Measurements from ENCODE around the gene UBXN1. TPM values are rescaled to one million over a fixed set of nuclear protein-coding genes. Genes with fewer than 3 reads are reported as not detected.
"Not testable (repeated sequence)": the region's sequence is repeated elsewhere in the genome, so short reads cannot be mapped to it uniquely, and the experiment has no call there.

Gene UBXN1
- total RNA-seq, 1 experiment from 2014 or later, result 153 TPM

DNA sequence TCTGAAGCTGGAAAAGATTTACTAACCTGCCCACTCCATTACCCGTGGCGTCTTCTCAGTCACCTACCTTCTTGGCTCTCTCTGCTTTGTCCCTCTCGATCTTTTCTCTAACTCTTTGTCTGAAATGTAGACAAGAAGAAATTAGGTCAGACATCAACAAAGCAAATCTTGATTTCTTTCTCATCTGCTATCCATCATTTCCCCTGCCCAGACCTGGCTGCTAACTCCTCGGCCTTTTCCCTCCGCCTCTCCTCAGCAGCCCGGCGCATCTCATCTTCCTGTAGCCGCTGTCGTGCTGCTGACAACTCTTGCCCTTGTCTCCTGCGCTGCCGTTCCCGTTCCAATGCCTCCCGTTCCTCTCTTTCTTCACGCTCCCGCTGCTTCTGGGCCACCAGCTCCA lies 1.2 kb downstream of the UBXN1 start:
- H3K27me3 Mint-ChIP-seq (ENCODE audit: insufficient read depth, unreplicated experiment), result no peaks in the 10 kb centered on the region
- DNase-seq (ENCODE audit: unreplicated experiment), result no peak
- peaks cover 50% of the 10 kb centered on the region for H3K36me3 Mint-ChIP-seq (ENCODE audit: insufficient read depth, unreplicated experiment)
- H3K9me3 Mint-ChIP-seq (ENCODE audit: unreplicated experiment), result no peaks in the 10 kb centered on the region
- no TSS peak for BruUV-seq (replicated peaks)
- POLR2A ChIA-PET, result interaction anchor here (0.6 to 7.1 kb wide), 14 partner anchors 9 to 180 kb away, joined by 3 to 132 read pairs (median 4); partner anchors contain the start of genes B3GAT3, C11orf98, CSKMT and HNRNPUL2
- peak overlapping the region; percentile 72 for H3K4me3 Mint-ChIP-seq (ENCODE audit: unreplicated experiment)
- H3K27ac Mint-ChIP-seq (ENCODE audit: low read depth, unreplicated experiment), result peak overlapping the region; percentile 94
- peaks cover 22% of the 10 kb centered on the region for H3K4me1 Mint-ChIP-seq (ENCODE audit: insufficient read depth, unreplicated experiment)
- CTCF ChIA-PET, result interaction anchor here (0.9 to 2.2 kb wide), 2 partner anchors 16 to 117 kb away, joined by 3 to 8 read pairs; no protein-coding TSS in a partner anchor
- intact Hi-C loops (cut with micrococcal nuclease), result no loop called here
- TF ChIP-seq, protein P1, sequence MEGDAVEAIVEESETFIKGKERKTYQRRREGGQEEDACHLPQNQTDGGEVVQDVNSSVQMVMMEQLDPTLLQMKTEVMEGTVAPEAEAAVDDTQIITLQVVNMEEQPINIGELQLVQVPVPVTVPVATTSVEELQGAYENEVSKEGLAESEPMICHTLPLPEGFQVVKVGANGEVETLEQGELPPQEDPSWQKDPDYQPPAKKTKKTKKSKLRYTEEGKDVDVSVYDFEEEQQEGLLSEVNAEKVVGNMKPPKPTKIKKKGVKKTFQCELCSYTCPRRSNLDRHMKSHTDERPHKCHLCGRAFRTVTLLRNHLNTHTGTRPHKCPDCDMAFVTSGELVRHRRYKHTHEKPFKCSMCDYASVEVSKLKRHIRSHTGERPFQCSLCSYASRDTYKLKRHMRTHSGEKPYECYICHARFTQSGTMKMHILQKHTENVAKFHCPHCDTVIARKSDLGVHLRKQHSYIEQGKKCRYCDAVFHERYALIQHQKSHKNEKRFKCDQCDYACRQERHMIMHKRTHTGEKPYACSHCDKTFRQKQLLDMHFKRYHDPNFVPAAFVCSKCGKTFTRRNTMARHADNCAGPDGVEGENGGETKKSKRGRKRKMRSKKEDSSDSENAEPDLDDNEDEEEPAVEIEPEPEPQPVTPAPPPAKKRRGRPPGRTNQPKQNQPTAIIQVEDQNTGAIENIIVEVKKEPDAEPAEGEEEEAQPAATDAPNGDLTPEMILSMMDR (IDR thresholded peaks at IDR 0.05; ENCODE audit: unreplicated experiment), result no peak

DNA sequence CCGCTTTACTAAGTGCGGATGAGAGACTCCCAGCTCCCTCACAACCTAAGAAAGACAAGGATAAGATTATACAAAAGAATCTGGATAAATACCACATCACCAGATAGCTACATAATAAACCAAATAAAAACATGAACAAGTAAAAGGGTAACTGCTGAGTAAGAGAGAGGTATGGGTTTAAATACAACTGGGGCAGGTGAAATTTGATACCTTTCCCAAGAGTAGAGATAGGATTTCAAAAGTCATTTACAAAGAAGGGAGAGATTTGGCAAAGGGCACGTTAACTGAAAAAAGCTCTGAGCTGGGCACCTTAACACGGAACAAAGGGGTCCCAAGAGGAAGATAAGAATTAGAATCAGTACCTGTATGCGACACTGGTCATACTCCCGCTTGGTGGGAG lies 1.7 kb downstream of the UBXN1 start:
- POLR2A ChIA-PET, result interaction anchor here (0.7 to 7.1 kb wide), 11 partner anchors 9 to 181 kb away, joined by 3 to 132 read pairs (median 5); partner anchors contain the start of genes B3GAT3, C11orf98, CSKMT and HNRNPUL2
- H3K9me3 Mint-ChIP-seq (ENCODE audit: unreplicated experiment), result no peaks in the 10 kb centered on the region
- peaks cover 52% of the 10 kb centered on the region for H3K36me3 Mint-ChIP-seq (ENCODE audit: insufficient read depth, unreplicated experiment)
- TF ChIP-seq, protein P1 (IDR thresholded peaks at IDR 0.05; ENCODE audit: unreplicated experiment), result no peak
- H3K27me3 Mint-ChIP-seq (ENCODE audit: insufficient read depth, unreplicated experiment), result no peaks in the 10 kb centered on the region
- BruUV-seq (replicated peaks), result no TSS peak
- H3K4me3 Mint-ChIP-seq (ENCODE audit: unreplicated experiment), result peak overlapping the region; percentile 72
- peaks cover 22% of the 10 kb centered on the region for H3K4me1 Mint-ChIP-seq (ENCODE audit: insufficient read depth, unreplicated experiment)
- intact Hi-C loops (cut with micrococcal nuclease), result no loop called here
- peak overlapping the region; percentile 94 for H3K27ac Mint-ChIP-seq (ENCODE audit: low read depth, unreplicated experiment)
- CTCF ChIA-PET, result interaction anchor here (0.9 to 2.2 kb wide), 4 partner anchors 9 to 116 kb away, joined by 3 to 8 read pairs (median 4); no protein-coding TSS in a partner anchor
- DNase-seq (ENCODE audit: unreplicated experiment), result no peak

DNA sequence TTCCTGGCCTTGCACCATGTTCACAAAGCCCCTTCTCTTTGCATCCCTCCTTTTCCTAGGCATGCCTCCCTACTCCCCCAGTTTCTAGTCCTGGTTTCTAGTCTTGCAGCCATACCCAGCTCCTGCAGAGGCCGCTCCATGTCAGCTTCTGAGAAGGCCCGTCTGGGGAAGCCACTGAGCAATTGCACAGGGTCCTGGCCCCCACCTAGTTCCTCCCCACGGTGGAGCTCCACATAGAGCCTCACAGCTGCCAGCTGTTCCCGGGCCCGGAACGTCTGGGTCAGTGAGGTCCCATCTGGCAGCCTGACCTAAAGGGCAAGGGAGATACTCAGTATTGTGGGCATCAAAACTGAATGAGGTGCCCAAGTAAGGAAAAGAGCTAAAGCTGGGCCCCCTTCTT lies 2.2 kb downstream of the UBXN1 start:
- H3K27ac Mint-ChIP-seq (ENCODE audit: low read depth, unreplicated experiment), result peak overlapping the region; percentile 94
- no TSS peak for BruUV-seq (replicated peaks)
- no peaks in the 10 kb centered on the region for H3K9me3 Mint-ChIP-seq (ENCODE audit: unreplicated experiment)
- CTCF ChIA-PET, result interaction anchor here (0.5 to 2.2 kb wide), 6 partner anchors 9 to 1490 kb away, joined by 3 to 8 read pairs (median 4); no protein-coding TSS in a partner anchor
- intact Hi-C loops (cut with micrococcal nuclease), result no loop called here
- peaks cover 22% of the 10 kb centered on the region for H3K4me1 Mint-ChIP-seq (ENCODE audit: insufficient read depth, unreplicated experiment)
- peak overlapping the region; percentile 72 for H3K4me3 Mint-ChIP-seq (ENCODE audit: unreplicated experiment)
- TF ChIP-seq, protein P1 (IDR thresholded peaks at IDR 0.05; ENCODE audit: unreplicated experiment), result no peak
- DNase-seq (ENCODE audit: unreplicated experiment), result no peak
- H3K36me3 Mint-ChIP-seq (ENCODE audit: insufficient read depth, unreplicated experiment), result peaks cover 57% of the 10 kb centered on the region
- no peaks in the 10 kb centered on the region for H3K27me3 Mint-ChIP-seq (ENCODE audit: insufficient read depth, unreplicated experiment)
- POLR2A ChIA-PET, result interaction anchor here (0.7 to 7.1 kb wide), 10 partner anchors 8 to 181 kb away, joined by 3 to 132 read pairs (median 6); partner anchors contain the start of genes C11orf98, CSKMT, HNRNPUL2 and INTS5

DNA sequence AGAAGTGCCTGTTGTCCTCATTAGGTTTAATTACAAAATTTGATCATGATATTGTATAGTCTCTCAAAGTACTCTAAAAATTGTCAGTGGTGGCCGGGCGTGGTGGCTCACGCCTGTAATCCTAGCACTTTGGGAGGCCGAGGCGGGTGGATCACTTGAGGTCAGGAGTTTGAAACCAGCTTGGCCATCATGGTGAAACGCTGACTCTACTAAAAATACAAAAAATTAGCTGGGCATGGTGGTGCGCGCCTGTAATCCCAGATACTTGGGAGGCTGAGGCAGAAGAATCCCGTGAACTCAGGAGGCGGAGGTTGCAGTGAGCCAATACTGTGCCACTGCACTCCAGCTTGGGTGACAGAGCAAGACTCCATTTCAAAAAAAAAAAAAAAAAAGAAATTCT lies 3.5 kb downstream of the UBXN1 start:
- H3K9me3 Mint-ChIP-seq (ENCODE audit: unreplicated experiment); H3K27me3 Mint-ChIP-seq (ENCODE audit: insufficient read depth, unreplicated experiment); H3K4me3 Mint-ChIP-seq (ENCODE audit: unreplicated experiment); DNase-seq (ENCODE audit: unreplicated experiment); BruUV-seq (replicated peaks); intact Hi-C loops (cut with micrococcal nuclease); H3K27ac Mint-ChIP-seq (ENCODE audit: low read depth, unreplicated experiment): not testable (repeated sequence)
- Mint-ChIP-seq H3K36me3 (ENCODE audit: insufficient read depth, unreplicated experiment) (peaks cover 61% of the 10 kb centered on the region), H3K4me1 (ENCODE audit: insufficient read depth, unreplicated experiment) (peaks cover 15% of the 10 kb centered on the region)
- ChIA-PET POLR2A (interaction anchor here (1.2 to 7.1 kb wide), 4 partner anchors 7 to 84 kb away, joined by 3 to 132 read pairs (median 29); partner anchors contain the start of genes B3GAT3, C11orf98, CSKMT and INTS5), CTCF (interaction anchor here (0.6 to 0.7 kb wide), 2 partner anchors 281 to 299 kb away, joined by 4 read pairs; no protein-coding TSS in a partner anchor)
